GM12891 (cell line): ENCODE data around the gene DSCAM.

Experiments
- POLR2A ChIP-seq: IDR thresholded peaks from 2 replicates; pipeline ENCODE4 v1.6.1; 2011; ENCODE audit warnings: low read depth, low read length, control low read depth
- SPI1 ChIP-seq: IDR thresholded peaks from 2 replicates; pipeline ENCODE4 v1.6.1; 2011; ENCODE audit warnings: low read depth, low read length, control low read depth

GRCh38 chr21:40505244-40505643, 341.7 kb downstream of the DSCAM start:
- TF ChIP-seq SPI1 (no peak), POLR2A (no peak)
